ENCODE results near the gene DGCR6L. TPM values are rescaled to one million over a fixed set of nuclear protein-coding genes. Genes with fewer than 3 reads are reported as not detected.
"Not testable (repeated sequence)": the region's sequence is repeated elsewhere in the genome, so short reads cannot be mapped to it uniquely, and the experiment has no call there.

The DGCR6L gene
- total and polyA plus RNA-seq, 2 donors (not counting 1 experiment from before 2014, with no cell fraction given), result 26.2 to 53.2 TPM

DNA sequence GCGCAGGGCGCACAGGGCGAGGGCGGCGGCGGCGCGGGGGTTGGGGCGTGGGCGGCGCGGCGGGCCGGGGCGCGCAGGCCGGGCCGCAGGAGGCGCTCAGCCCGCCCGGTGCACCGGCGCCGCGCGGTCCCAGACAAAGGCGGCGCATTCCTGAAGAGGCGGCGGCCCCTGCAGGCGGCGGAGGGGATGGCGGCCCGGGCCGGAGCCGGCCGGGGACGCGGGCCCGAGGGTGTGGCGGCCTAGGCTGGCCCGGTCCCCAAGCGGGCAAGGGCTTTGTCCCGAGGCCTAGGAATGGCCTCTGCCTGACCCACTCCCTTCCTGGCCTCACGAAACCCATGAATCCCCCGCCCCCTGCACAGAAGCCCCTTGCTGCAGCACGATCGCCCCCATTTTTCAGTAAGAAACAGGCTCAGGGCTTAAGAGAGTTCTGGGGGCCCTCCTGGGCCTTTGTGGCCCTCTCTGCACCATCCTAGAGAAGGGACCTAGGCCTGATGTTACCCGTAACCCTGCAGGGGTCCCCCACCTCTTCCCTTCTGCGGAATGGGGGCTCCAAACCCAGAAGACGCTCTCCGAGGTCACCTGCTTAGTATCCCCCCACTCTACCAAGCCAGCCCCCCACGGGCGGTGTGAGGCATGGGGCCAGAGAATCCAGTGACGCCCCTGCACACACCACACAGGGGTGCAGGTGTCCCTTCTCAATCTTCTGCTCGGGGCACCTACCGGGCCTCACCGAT, 51.4 kb downstream of the DGCR6L start, which contains the start of gene RTN4R:
Gene RTN4R, minus strand, starts transcription at position 40 of the 734 bp plus-strand sequence. CDS start 226 bp downstream, outside the sequence.
- no peaks in the 10 kb centered on the region for H3K27me3 ChIP-seq (ENCODE audit: control insufficient read depth, insufficient read depth, low read length)
- H4K20me1 ChIP-seq (ENCODE audit: control insufficient read depth, extremely low read depth, insufficient read depth, low read length), result no peaks in the 10 kb centered on the region
- no peak within 1 kb of the TSS for H3K4me2 ChIP-seq (ENCODE audit: extremely low read depth, insufficient read depth, low read length)
- H2AFZ ChIP-seq (ENCODE audit: low read length), result no peak within 1 kb of the TSS
- no peak within 1 kb of the TSS for H3K27ac ChIP-seq (ENCODE audit: insufficient read depth, low read length)
- DNase-seq (ENCODE audit: low read depth in 2 of 2), result peak; percentile 26 to 37
- no peaks in the 10 kb centered on the region for H3K4me1 ChIP-seq (ENCODE audit: control insufficient read depth, extremely low read depth, insufficient read depth, low read length)
- no peaks in the 10 kb centered on the region for H3K9me3 ChIP-seq (ENCODE audit: control insufficient read depth, insufficient read depth, low read depth, low read length)
- no peaks in the 10 kb centered on the region for H3K36me3 ChIP-seq (ENCODE audit: control insufficient read depth, insufficient read depth, low read length)
- peak within 1 kb of the TSS in 2 of 4 experiments; percentile 14 to 25 for H3K4me3 ChIP-seq (replicated peaks in 1 of 4; ENCODE audit: control extremely low read depth in 1 of 4, insufficient read depth in 1 of 4, low read depth in 3 of 4, low read length in 4 of 4)
- no peaks in the 10 kb centered on the region for H3K79me2 ChIP-seq (ENCODE audit: control insufficient read depth, insufficient read depth, low read length)
- TF ChIP-seq CTCF (conservative IDR thresholded peaks at IDR 0.05 in 1 of 2, IDR thresholded peaks at IDR 0.05 in 1 of 2; ENCODE audit: low read depth in 1 of 2, low read length in 2 of 2) (peak; percentile 21 to 61), EZH2 (IDR thresholded peaks at IDR 0.05; ENCODE audit: low read length, missing control alignments) (no peak)
- no peak within 1 kb of the TSS for H3K9ac ChIP-seq (ENCODE audit: insufficient read depth, low read length)

DNA sequence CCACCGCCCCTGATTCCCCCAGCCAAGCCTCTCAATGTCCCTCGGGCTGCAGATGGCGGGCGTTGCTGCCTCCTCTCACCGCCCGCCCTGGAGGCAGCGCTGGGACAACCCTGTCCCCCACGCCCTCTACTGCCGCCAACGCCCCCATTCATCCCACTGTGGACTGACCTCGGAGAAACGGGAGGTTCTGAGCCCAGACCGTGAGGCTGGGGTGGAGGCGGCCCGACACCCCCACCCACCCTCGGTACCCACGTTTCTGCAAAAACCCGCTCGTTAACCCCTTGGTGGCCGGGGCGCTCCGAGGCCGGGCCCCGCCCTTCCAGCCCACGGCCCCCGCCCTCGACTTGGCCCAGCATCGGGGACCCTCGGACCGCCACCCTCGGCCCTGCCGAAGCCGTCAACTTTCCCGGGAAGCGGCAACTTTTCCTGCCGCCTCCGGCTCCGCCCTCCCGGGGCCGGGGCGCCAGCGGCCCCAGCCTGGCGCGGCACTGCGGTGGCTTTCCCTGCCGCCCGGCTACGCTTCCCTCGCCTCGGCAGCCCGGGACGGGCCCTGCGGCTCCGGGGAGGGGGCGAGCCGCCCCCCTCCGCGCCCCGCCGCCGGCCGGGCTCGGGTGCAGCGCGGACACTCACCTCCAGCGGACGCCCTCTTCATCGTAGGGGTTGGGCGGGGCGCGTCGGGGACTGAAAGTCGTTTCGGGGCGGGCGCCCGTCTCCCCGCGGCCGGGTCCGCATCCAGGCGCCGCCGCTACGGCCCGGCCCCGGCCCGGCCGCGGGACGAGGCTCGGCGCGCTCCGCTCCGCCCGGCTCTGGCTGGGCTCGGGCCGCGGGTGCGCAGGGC, 52.2 kb downstream of the DGCR6L start:
- peak overlapping the region in 2 of 4 experiments; percentile 14 to 25 for H3K4me3 ChIP-seq (replicated peaks in 1 of 4; ENCODE audit: control extremely low read depth in 1 of 4, insufficient read depth in 1 of 4, low read depth in 3 of 4, low read length in 4 of 4)
- H3K36me3 ChIP-seq (ENCODE audit: control insufficient read depth, insufficient read depth, low read length), result no peaks in the 10 kb centered on the region
- H3K27me3 ChIP-seq (ENCODE audit: control insufficient read depth, insufficient read depth, low read length), result no peaks in the 10 kb centered on the region
- no peak overlapping the region for H2AFZ ChIP-seq (ENCODE audit: low read length)
- H3K27ac ChIP-seq (ENCODE audit: insufficient read depth, low read length), result no peak overlapping the region
- H3K79me2 ChIP-seq (ENCODE audit: control insufficient read depth, insufficient read depth, low read length), result no peaks in the 10 kb centered on the region
- no peak overlapping the region for H3K4me2 ChIP-seq (ENCODE audit: extremely low read depth, insufficient read depth, low read length)
- TF ChIP-seq EZH2 (IDR thresholded peaks at IDR 0.05; ENCODE audit: low read length, missing control alignments) (no peak), CTCF (conservative IDR thresholded peaks at IDR 0.05 in 1 of 2, IDR thresholded peaks at IDR 0.05 in 1 of 2; ENCODE audit: low read depth in 1 of 2, low read length in 2 of 2) (no peak)
- no peak for DNase-seq (ENCODE audit: low read depth in 2 of 2)
- no peak overlapping the region for H3K9ac ChIP-seq (ENCODE audit: insufficient read depth, low read length)
- no peaks in the 10 kb centered on the region for H3K4me1 ChIP-seq (ENCODE audit: control insufficient read depth, extremely low read depth, insufficient read depth, low read length)
- H3K9me3 ChIP-seq (ENCODE audit: control insufficient read depth, insufficient read depth, low read depth, low read length), result no peaks in the 10 kb centered on the region
- H4K20me1 ChIP-seq (ENCODE audit: control insufficient read depth, extremely low read depth, insufficient read depth, low read length), result no peaks in the 10 kb centered on the region

DNA sequence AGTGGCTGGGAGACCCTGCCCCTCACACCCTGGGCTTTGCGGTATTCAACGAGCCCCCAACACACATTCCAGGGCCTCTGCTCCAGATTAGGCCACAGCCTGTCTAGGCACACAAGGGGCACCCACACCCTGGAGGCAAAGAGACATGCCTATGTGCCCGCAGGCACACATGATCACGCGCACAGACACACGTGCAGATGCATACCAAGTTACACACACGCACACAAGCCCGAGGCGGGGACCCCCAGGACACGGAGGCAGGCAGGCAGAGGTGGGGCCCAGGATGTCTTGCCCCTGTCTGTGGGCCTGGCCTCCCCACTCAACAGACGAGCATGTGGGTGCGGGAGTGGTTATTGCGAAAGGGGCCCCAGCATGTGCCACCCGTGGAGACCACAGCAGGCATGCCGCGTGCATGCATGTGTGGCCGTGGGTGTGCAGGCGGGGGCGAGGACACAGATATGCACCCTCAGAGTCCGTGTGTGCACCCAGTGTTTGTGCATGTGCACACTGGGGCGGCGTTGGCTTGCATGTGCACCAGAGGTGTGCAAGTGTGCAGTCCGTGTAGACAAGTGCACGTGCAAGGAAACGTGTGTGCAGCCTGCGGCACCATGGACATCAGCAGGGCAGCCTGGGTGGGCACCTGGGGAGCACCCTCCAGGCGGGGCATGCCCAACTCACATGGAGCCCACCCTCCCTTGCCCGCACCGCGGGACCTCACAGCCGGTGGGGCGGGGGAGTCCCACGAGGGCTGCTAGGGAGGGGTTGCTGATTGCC, 53.0 kb downstream of the DGCR6L start:
- not testable (repeated sequence) for H3K9ac ChIP-seq (ENCODE audit: insufficient read depth, low read length); H3K9me3 ChIP-seq (ENCODE audit: control insufficient read depth, insufficient read depth, low read depth, low read length); H2AFZ ChIP-seq (ENCODE audit: low read length); H3K27me3 ChIP-seq (ENCODE audit: control insufficient read depth, insufficient read depth, low read length); H3K4me1 ChIP-seq (ENCODE audit: control insufficient read depth, extremely low read depth, insufficient read depth, low read length); DNase-seq (ENCODE audit: low read depth in 2 of 2); H3K4me2 ChIP-seq (ENCODE audit: extremely low read depth, insufficient read depth, low read length); H3K36me3 ChIP-seq (ENCODE audit: control insufficient read depth, insufficient read depth, low read length); H3K79me2 ChIP-seq (ENCODE audit: control insufficient read depth, insufficient read depth, low read length); H3K4me3 ChIP-seq (replicated peaks in 1 of 4; ENCODE audit: control extremely low read depth in 1 of 4, insufficient read depth in 1 of 4, low read depth in 3 of 4, low read length in 4 of 4); H4K20me1 ChIP-seq (ENCODE audit: control insufficient read depth, extremely low read depth, insufficient read depth, low read length); H3K27ac ChIP-seq (ENCODE audit: insufficient read depth, low read length)

DNA sequence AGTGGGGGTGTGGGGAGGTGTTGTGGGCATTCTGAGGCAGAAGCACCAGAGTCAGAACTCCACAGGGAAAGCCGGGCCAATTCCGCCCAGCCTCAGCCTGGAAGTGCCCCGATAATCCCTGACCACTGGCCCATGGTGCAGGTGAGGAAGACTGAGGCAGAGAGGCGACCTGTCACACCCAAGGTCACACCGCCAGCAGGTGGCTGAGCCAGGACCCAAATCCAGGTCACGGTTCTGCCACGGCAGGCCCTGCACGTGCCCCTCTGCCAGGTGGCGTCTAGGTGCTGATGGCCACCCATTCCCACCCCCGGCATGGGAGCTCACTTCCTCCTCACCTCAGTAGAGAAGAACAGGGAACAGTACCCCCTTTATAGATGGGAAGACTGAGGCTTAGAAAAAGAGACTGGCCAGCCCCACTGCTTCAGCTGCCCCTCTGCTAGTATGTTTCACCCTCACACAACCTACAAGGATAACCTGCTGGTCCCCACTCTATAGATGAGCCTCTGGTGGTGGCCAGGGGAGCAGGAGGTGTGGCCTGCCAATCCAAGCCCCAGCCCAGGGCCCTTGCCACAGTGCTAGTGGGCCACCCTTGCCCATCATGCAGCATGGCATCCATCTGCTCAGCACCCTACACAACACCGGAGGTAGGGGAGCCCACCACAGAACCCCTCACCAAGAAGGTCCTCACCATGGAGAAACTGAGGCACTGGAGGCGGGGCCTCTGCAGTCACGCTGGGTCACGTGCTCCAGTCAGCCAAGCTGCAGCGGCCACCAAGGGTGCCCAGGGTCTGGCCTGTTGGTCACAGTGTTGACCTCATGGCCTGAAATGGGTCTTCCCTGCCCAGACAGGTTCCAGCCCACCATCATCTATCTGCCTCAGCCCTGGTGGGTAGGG, 53.8 kb downstream of the DGCR6L start:
- H4K20me1 ChIP-seq (ENCODE audit: control insufficient read depth, extremely low read depth, insufficient read depth, low read length); H3K4me1 ChIP-seq (ENCODE audit: control insufficient read depth, extremely low read depth, insufficient read depth, low read length); H3K27me3 ChIP-seq (ENCODE audit: control insufficient read depth, insufficient read depth, low read length); DNase-seq (ENCODE audit: low read depth in 2 of 2); H3K79me2 ChIP-seq (ENCODE audit: control insufficient read depth, insufficient read depth, low read length); H3K4me3 ChIP-seq (replicated peaks in 1 of 4; ENCODE audit: control extremely low read depth in 1 of 4, insufficient read depth in 1 of 4, low read depth in 3 of 4, low read length in 4 of 4); H3K27ac ChIP-seq (ENCODE audit: insufficient read depth, low read length); H3K9ac ChIP-seq (ENCODE audit: insufficient read depth, low read length); H3K4me2 ChIP-seq (ENCODE audit: extremely low read depth, insufficient read depth, low read length); H3K9me3 ChIP-seq (ENCODE audit: control insufficient read depth, insufficient read depth, low read depth, low read length); H3K36me3 ChIP-seq (ENCODE audit: control insufficient read depth, insufficient read depth, low read length); H2AFZ ChIP-seq (ENCODE audit: low read length): not testable (repeated sequence)

All from fibroblast of lung (primary cell).